GM19099 (cell line): Measurements from ENCODE around the gene GUCA2A.

Source experiments
- POLR2A ChIP-seq: IDR thresholded peaks from 3 replicates; pipeline ENCODE4 v1.6.1; 2011; ENCODE audit warnings: low read depth; ENCODE audit not compliant: insufficient read length; ENCODE audit errors: extremely low read depth

The GUCA2A gene

DNA sequence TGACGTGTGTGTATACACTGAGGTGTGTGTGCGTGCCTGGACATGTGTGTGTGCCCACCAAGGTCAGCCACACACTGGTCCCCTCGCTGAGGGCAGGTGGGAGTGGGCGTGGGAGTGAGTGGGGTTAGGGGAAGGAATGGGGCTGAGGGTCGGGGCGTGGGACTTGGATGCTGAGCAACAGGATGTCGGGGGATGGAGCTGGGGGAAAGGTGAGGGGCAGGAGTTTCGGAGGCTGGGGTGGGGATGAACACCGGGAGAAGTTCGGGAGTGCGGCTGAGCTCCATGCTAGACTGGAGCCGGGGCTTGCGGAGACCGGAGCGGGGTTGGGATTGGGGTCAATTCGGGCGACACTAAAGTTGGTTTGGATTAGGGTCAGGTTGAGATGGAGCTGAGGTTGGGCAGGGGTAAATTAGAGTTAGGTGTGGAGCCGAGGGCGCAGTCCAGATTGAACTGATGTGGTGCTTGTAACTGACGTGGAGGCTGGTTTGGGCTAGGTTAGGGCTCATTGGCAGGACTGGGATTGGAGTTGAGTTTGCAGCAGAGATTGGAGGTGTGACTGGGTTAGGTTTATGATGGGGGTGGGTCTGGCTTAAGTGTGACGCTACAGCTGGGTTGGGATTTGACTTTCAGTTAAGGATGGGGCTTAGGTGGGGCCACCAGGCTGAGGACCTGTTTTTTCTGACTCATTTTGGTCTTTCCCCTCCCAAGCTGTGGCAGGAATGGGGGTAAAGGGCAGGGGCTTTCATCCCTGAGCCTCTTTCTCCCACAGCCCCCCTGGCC, 3.3 kb upstream of the GUCA2A start:
- no peak for TF ChIP-seq POLR2A

- no peak for TF ChIP-seq POLR2A
These were observed 1.1 kb upstream of the GUCA2A start for GRCh38 chr1:42165511-42166210.

DNA sequence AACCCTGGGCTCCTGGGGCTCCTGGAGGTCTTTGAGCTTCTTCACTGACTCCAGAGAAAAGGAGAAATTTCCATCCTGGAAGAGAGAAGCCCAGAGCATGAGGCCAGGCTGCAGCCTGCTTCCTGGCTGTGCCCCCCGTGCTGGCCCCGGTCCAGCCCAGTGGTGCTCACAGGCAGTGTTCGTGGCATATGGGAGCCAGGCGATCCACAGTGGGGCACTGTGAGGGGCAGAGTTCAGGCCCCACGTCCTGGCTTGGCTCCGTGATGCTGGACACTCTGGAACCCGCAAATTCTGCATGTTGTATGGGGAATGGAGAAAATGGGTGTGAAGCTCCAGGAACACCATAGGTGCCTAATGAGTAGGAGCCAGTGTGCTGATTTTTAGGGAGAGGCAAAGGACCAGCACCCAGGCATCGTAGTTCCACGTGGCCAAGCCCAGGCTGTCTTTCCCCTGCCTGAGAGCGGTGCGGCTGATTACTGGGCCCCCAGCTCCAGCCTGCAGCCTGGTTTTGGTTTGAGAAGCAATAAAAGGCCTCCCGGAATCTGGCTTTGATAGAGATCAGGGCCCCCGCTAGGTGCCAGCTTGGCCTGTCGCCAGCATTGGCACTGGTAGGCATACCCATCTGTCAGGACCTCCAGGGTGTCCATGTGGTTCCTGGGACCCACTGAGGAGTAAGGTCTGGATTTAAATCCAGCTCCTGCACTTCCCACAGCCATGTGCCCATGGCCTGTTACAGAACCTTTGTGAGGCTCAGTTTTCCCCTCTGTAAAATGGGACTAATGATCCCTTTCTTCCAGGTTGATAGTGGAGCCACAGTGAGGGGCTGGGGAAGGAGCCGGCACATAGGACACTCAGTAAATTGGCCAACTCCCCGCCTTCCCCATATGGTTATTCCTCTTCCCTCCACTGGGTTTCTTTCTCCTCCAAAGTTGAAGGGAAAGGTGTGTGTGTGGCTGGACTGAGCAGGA, 725 bp downstream of the GUCA2A start:
- TF ChIP-seq POLR2A: no peak

DNA sequence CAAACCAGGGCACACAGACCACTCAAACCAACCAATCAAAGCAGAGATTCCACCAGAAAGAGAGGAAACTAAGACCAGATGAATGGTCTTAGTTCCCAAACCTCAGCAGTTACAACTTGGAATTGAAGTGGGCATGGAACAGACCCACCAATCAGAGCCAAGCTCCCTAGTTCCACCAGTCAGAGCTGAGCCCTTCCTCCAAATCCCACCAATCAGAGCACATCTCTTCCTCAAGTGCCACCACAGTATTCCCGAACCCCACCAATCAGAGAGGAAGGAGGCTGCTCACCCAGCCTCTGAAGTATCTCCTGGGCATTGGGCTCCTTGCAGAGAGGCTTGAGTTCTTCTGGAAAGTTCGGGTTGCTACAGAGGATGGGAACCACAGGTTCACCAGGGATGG, 1.4 kb downstream of the GUCA2A start:
- TF ChIP-seq POLR2A: no peak

DNA sequence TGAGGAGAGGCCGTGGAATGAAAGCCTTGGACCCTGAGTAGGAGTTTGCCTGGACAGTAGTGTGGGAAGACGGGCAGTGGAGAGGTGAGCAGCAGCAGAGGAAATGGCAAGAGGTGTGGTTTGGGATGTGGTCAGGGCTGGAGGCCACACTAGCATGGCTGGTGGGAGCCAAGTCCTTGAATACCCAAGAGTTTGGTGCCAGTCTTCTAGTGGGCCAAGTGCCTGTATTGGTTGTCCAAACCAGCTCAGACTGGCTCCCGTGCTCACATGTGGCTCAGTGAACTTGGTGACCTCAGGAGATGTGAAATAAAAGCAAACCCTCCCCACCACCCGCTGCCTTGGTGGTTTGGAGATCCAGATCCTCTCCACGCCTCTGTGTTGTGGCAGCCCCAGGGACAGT, 2.4 kb downstream of the GUCA2A start:
- no peak for TF ChIP-seq POLR2A

DNA sequence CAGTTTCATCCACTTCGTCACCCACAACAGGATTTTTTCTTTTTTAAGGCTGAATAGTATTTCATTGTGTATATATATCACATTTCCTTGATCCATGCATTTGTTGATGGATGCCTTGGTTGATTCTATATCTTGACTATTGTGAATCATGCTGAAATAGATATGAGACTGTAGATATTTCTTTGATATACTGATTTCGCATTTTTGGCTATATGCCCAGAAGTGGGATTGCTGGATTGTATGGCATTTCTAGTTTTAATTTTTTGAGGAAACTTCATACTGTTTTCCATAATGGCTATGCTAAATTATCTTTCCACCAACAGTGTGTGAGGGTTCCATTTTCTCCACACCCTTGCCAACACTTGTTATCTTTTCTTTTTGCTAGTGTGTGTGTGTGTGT, 6.4 kb downstream of the GUCA2A start:
- no peak for TF ChIP-seq POLR2A

- TF ChIP-seq POLR2A: no peak
These were observed 6.9 kb downstream of the GUCA2A start for GRCh38 chr1:42157667-42158066.

- TF ChIP-seq POLR2A: no peak
These were observed 9.2 kb downstream of the GUCA2A start for GRCh38 chr1:42155362-42155761.

- TF ChIP-seq POLR2A: no peak
These were observed 9.9 kb downstream of the GUCA2A start for GRCh38 chr1:42154685-42155084.

- TF ChIP-seq POLR2A: no peak
These were observed 10.9 kb downstream of the GUCA2A start for GRCh38 chr1:42153624-42154023.

DNA sequence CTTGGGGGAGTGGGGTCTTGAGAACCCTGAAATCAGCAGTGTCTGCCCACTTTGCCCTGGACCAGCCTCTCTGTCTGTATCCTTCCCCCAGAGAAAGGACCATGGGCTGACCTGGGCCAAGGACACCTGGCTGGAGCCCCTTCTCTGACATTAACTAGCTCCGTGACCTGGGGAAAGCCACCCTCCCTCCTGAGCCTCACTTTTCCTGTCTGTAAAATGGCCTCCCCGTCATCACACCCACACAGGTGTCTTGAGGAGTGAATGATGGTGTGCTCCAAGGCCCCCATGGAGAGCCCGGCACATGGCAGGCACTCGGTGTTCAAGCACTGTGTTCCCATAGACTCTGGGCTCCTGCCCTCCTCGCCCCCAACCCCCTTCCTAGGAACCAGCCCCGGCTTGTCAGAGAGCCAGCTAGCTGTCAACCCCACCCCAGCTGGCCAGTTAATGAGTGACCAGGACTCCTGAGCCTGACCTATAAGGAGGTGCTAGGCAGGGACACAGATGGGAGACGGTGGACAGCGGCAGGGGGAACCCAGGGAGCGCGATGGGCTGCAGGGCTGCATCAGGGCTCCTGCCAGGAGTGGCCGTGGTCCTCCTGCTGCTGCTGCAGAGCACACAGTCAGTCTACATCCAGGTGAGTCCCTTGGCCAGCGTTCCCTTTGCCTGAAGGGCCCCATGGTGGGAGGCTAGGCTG, 11.5 kb downstream of the GUCA2A start, which contains the start of gene GUCA2B:
TSS of gene GUCA2B (plus strand) at position 504 of the 694 bp plus-strand sequence. CDS start at position 545, 41 bp downstream.
- no peak for TF ChIP-seq POLR2A

GRCh38 chr1:42152119-42152518, 12.4 kb downstream of the GUCA2A start:
- no peak for TF ChIP-seq POLR2A

DNA sequence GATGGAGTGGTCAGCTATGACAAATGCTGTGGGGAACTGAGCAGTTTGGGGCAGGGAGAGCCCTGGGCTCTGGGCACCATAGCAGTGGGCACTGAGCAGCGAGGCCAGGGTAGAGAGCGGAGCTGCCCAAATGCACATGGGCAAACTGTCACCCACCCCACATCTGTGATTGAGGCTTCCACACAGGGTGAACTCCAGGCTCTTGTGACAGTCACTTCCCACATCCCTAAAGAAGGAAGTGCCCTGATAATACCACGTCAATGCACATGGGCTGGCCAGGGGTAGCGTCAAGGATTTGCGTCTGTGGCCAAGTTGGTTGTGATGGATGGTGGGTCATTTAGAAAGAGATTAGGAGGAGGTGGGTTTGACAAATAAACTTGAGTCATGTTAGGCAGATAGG, 13.9 kb downstream of the GUCA2A start:
- TF ChIP-seq POLR2A: no peak

DNA sequence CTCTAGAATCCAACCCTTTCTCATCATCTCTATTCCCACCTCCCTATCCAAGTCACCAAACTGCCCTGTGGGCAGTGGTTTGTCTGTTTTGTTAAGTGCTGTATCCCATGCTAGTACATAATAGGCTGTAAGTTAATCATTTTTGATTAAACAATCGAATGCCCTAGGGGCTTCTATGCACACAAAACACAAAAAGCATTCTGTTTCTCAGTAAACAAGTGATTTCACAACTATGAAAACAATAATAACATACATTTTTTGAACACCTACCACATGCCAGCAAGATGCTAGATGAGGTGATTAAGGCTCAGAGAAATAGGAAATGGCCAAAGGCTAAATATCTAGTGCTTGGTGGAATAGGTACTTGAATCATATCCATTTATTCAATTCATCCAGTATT, 16.4 kb downstream of the GUCA2A start:
- no peak for TF ChIP-seq POLR2A

DNA sequence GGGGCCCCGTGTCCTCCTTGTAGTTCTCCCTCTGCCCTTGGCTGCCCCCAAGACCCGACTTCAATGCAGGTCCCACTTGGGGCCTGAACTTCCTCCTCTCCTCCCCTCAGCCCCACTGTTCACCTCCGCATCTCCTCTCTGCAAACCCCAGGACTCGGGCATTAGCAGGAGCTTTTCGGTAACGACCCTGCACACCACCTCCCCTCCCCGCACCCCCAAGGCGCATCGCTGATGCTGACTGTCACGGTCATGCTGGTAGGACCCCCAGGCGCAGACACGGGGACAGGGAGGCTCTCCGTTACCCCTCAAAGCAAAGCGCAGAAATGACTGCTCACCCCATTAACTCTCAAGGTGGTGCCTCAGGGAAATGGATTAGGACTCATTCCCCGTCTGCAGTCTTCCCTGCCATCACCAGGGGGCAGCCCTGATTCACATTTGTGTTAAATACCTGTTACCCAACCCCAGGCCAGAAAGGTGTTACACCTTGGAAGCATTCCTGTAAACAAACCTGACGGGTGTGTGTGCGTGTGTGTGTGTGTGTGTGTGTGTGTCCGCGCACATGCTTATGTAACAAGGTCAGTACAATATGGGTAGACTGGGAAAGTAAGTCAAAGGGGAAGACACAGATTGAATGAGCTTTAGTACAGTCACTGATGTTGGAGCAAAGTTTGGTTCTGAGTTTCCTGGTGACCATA, 17.8 kb downstream of the GUCA2A start:
- TF ChIP-seq POLR2A: no peak
